Measurements from ENCODE around the gene ZFAND5.

The ZFAND5 gene

GRCh38 chr9:72362680-72363139, 2.3 kb downstream of the ZFAND5 start:
- peak; percentile 59 for DNase-seq (ENCODE audit: low spot score)

GRCh38 chr9:72362118-72362531, 2.9 kb downstream of the ZFAND5 start:
- no peak for DNase-seq (ENCODE audit: low spot score)

GRCh38 chr9:72361217-72361616, 3.8 kb downstream of the ZFAND5 start:
- no peak for DNase-seq (ENCODE audit: low spot score)

- DNase-seq (ENCODE audit: low spot score): no peak
Observed at GRCh38 chr9:72360324-72360723, 4.7 kb downstream of the ZFAND5 start.

GRCh38 chr9:72356041-72356582, 8.9 kb downstream of the ZFAND5 start:
- DNase-seq (ENCODE audit: low spot score): no peak

- DNase-seq (ENCODE audit: low spot score): no peak
Observed at GRCh38 chr9:72355153-72355552, 9.9 kb downstream of the ZFAND5 start.

- DNase-seq (ENCODE audit: low spot score): no peak
Observed at GRCh38 chr9:72354704-72355103, 10.3 kb downstream of the ZFAND5 start.

GRCh38 chr9:72353455-72354116, 11.4 kb downstream of the ZFAND5 start:
- no peak for DNase-seq (ENCODE audit: low spot score)

- DNase-seq (ENCODE audit: low spot score): no peak
Observed at GRCh38 chr9:72352911-72353388, 12.1 kb downstream of the ZFAND5 start.

- DNase-seq (ENCODE audit: low spot score): no peak
Observed at GRCh38 chr9:72351538-72352453, 13.2 kb downstream of the ZFAND5 start.

- no peak for DNase-seq (ENCODE audit: low spot score)
Observed at GRCh38 chr9:72349911-72350310, 15.1 kb downstream of the ZFAND5 start.

GRCh38 chr9:72349240-72349639, 15.8 kb downstream of the ZFAND5 start:
- no peak for DNase-seq (ENCODE audit: low spot score)

GRCh38 chr9:72346333-72346732, 18.7 kb downstream of the ZFAND5 start:
- no peak for DNase-seq (ENCODE audit: low spot score)

- no peak for DNase-seq (ENCODE audit: low spot score)
Observed at GRCh38 chr9:72338631-72339030, 26.4 kb downstream of the ZFAND5 start.

- DNase-seq (ENCODE audit: low spot score): no peak
Observed at GRCh38 chr9:72337286-72337685, 27.7 kb downstream of the ZFAND5 start.

- no peak for DNase-seq (ENCODE audit: low spot score)
Observed at GRCh38 chr9:72334658-72335337, 30.2 kb downstream of the ZFAND5 start.

- no peak for DNase-seq (ENCODE audit: low spot score)
Observed at GRCh38 chr9:72333709-72334108, 31.3 kb downstream of the ZFAND5 start.

- no peak for DNase-seq (ENCODE audit: low spot score)
Observed at GRCh38 chr9:72333197-72333596, 31.8 kb downstream of the ZFAND5 start.

- DNase-seq (ENCODE audit: low spot score): no peak
Observed at GRCh38 chr9:72332351-72332750, 32.7 kb downstream of the ZFAND5 start.

- no peak for DNase-seq (ENCODE audit: low spot score)
Observed at GRCh38 chr9:72327631-72328030, 37.4 kb downstream of the ZFAND5 start.

GRCh38 chr9:72326641-72327040, 38.4 kb downstream of the ZFAND5 start:
- no peak for DNase-seq (ENCODE audit: low spot score)

- DNase-seq (ENCODE audit: low spot score): no peak
Observed at GRCh38 chr9:72324974-72325373, 40.0 kb downstream of the ZFAND5 start.
